MCF 10A (cell line): ENCODE data around the gene CAST. TPM values are rescaled to one million over a fixed set of nuclear protein-coding genes. Genes with fewer than 3 reads are reported as not detected.

Experiments
- BruUV-seq: library from RNA; stranded (reverse); fragments of 400-500 nt; replicated peaks from 2 replicates; lab custom pipeline; 2021; lab: Mats Ljungman, UMichigan
- CTCF ChIA-PET: fragments of 300-600 bp; sonication (Branson Sonifier 250); formaldehyde crosslinking; extraction: SDS; loops from one replicate; lab custom pipeline; 2021; ENCODE audit warnings: antibody characterized with exemption, inconsistent platforms; lab: Yijun Ruan, JAX
- POLR2A ChIA-PET: fragments of 300-600, 350-650 bp; sonication (Branson Sonifier 250); formaldehyde crosslinking; extraction: SDS; loops from one replicate; lab custom pipeline; 2020; ENCODE audit warnings: antibody characterized with exemption, inconsistent platforms; lab: Yijun Ruan, JAX
- DNase-seq: peaks from one replicate; pipeline ENCODE4 v3.0.0-alpha.2; 2018; ENCODE audit not compliant: unreplicated experiment
- H3K27ac Mint-ChIP-seq: one replicate; pipeline ENCODE4 v1.8.0; 2022; ENCODE audit warnings: mild to moderate bottlenecking, low read depth, mixed read lengths; ENCODE audit not compliant: unreplicated experiment
- H3K27me3 Mint-ChIP-seq: one replicate; pipeline ENCODE4 v1.8.0; 2022; ENCODE audit warnings: mixed read lengths; ENCODE audit not compliant: insufficient read depth, unreplicated experiment
- H3K36me3 Mint-ChIP-seq: one replicate; pipeline ENCODE4 v1.8.0; 2022; ENCODE audit warnings: mild to moderate bottlenecking, moderate library complexity, mixed read lengths; ENCODE audit not compliant: insufficient read depth, unreplicated experiment
- H3K4me1 Mint-ChIP-seq: one replicate; pipeline ENCODE4 v1.8.0; 2022; ENCODE audit warnings: mixed read lengths; ENCODE audit not compliant: insufficient read depth, unreplicated experiment
- H3K4me3 Mint-ChIP-seq: one replicate; pipeline ENCODE4 v1.8.0; 2022; ENCODE audit warnings: mild to moderate bottlenecking, moderate library complexity, mixed read lengths; ENCODE audit not compliant: unreplicated experiment
- H3K9me3 Mint-ChIP-seq: one replicate; pipeline ENCODE4 v1.8.0; 2022; ENCODE audit warnings: mixed read lengths; ENCODE audit not compliant: unreplicated experiment
- intact Hi-C: fragments of 100-400 bp; cut with micrococcal nuclease; formaldehyde crosslinking; loops from 2 replicates; pipeline ENCODE4 v1.14.1; 2022
- total RNA-seq: library from RNA; stranded (reverse); gene quantifications from 2 replicates; pipeline ENCODE4 v1.2.3, GENCODE V29; 2022
- TF ChIP-seq, protein P1 (sequence below): fragments of 200-600 bp; IDR thresholded peaks from one replicate; pipeline ENCODE4 v1.8.0; 2022; ENCODE audit warnings: antibody characterized with exemption, mild to moderate bottlenecking; ENCODE audit not compliant: unreplicated experiment

The CAST gene
- total RNA-seq, 1 experiment from 2014 or later, result 351 TPM

DNA sequence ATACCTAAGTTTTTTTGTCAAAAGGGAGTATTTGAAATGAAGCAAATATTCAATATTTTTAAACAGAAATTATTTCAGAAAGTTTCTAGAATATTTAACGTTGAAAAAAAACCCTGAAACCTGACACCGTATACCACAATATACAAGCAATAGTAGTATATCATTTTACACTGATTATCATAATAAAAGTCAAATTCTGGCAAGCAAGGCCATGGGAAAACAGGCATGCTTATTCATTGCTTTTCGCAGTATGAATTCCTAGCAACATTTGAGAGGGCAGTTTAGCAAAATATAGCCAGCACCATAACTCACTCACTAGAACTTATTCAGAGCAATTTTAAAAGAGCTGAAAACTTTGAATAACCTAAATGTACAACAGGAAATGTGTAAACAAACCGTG lies 99.4 kb downstream of the CAST start:
- Mint-ChIP-seq H3K27me3 (no peaks in the 10 kb centered on the region), H3K4me3 (no peak overlapping the region), H3K4me1 (no peaks in the 10 kb centered on the region), H3K9me3 (no peaks in the 10 kb centered on the region), H3K27ac (no peak overlapping the region), H3K36me3 (peaks cover 89% of the 10 kb centered on the region)
- DNase-seq, result no peak
- CTCF ChIA-PET, result interaction anchor here (1.0 to 5.4 kb wide), 3 partner anchors 10 to 73 kb away, joined by 3 to 41 read pairs (median 11); no protein-coding TSS in a partner anchor
- no TSS peak for BruUV-seq
- POLR2A ChIA-PET, result no interaction called here
- TF ChIP-seq, protein P1, sequence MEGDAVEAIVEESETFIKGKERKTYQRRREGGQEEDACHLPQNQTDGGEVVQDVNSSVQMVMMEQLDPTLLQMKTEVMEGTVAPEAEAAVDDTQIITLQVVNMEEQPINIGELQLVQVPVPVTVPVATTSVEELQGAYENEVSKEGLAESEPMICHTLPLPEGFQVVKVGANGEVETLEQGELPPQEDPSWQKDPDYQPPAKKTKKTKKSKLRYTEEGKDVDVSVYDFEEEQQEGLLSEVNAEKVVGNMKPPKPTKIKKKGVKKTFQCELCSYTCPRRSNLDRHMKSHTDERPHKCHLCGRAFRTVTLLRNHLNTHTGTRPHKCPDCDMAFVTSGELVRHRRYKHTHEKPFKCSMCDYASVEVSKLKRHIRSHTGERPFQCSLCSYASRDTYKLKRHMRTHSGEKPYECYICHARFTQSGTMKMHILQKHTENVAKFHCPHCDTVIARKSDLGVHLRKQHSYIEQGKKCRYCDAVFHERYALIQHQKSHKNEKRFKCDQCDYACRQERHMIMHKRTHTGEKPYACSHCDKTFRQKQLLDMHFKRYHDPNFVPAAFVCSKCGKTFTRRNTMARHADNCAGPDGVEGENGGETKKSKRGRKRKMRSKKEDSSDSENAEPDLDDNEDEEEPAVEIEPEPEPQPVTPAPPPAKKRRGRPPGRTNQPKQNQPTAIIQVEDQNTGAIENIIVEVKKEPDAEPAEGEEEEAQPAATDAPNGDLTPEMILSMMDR, result no peak
- intact Hi-C loops, result no loop called here

DNA sequence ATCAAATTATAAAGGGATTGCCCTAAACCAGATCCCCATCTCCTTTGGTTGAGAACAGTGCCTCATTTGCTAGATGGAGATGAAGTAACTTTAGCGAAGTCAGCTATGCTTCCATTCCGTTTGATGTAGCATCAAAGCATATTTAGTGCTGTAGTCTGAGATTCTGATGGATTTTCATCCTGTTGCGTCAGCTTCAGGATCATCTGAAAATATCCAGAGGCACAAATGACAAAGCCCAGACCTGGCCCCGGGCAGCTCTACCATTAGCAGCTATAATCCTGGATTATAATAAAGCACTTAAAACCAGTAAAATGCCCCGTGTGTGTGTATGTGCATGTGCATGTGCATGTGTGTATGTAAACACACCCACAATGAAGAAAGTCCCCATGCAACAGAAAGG lies 100.8 kb downstream of the CAST start:
- Mint-ChIP-seq H3K27me3 (no peaks in the 10 kb centered on the region), H3K27ac (no peak overlapping the region), H3K4me3 (no peak overlapping the region), H3K4me1 (no peaks in the 10 kb centered on the region), H3K36me3 (peaks cover 89% of the 10 kb centered on the region), H3K9me3 (no peaks in the 10 kb centered on the region)
- POLR2A ChIA-PET, result interaction anchor here (1.6 kb wide), 1 partner anchor 9 kb away, joined by 4 read pairs; no protein-coding TSS in a partner anchor
- CTCF ChIA-PET, result interaction anchor here (0.7 to 5.4 kb wide), 7 partner anchors 10 to 899 kb away, joined by 3 to 41 read pairs (median 4); no protein-coding TSS in a partner anchor
- BruUV-seq, result no TSS peak
- no peak for DNase-seq
- intact Hi-C loops, result no loop called here
- TF ChIP-seq, protein P1, result no peak

DNA sequence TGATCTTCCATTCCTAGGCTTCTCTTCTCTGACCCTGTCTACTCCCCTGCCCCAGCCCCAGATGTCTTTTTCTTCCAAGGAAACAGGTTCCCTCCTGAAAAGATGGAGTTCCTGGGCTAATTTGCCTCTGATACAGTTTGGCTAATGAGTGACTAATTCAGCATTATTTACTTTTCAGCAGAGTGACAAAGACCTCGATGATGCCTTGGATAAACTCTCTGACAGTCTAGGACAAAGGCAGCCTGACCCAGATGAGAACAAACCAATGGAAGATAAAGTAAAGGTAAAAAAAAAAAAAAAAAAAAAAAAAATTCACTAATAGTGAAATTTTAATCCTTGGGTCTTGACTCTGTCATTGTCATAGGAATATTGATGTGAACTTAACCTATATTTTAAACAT lies 102.9 kb downstream of the CAST start:
- TF ChIP-seq, protein P1, result no peak
- Mint-ChIP-seq H3K27me3 (no peaks in the 10 kb centered on the region), H3K4me1 (no peaks in the 10 kb centered on the region), H3K27ac (no peak overlapping the region), H3K4me3 (no peak overlapping the region), H3K36me3 (peaks cover 93% of the 10 kb centered on the region), H3K9me3 (no peaks in the 10 kb centered on the region)
- intact Hi-C loops, result no loop called here
- BruUV-seq, result no TSS peak
- POLR2A ChIA-PET, result no interaction called here
- CTCF ChIA-PET, result interaction anchor here (0.9 to 5.4 kb wide), 5 partner anchors 12 to 399 kb away, joined by 3 to 41 read pairs (median 3); partner anchors contain the start of genes ERAP1 and LIX1
- DNase-seq, result no peak

DNA sequence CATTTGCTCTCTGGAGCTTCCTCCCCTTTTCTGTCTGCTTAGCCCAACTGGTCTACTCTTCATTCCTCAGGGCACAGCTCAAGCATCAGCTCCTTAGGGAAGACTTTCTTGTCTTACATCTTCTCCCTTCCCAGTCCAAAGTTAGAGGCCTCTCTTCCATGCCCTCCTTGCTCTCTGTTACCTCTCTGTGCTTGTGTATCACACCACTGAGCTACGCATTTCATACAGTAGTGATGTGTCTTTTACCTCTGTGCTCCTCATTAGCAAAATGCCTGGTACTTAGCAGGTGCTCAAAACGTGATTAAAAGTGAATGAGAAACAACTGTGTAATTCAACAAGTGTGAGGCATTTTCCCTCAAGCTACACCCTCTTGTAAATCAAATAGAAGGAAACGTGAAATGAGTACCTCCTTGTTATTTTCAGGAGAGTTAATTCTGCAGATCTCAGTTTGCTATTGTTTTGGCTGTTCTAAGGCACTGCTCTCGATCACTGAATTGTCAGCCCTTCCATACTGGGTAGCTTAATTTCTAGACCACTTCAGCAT lies 106.6 kb downstream of the CAST start:
- H3K4me1 Mint-ChIP-seq, result no peaks in the 10 kb centered on the region
- no peaks in the 10 kb centered on the region for H3K27me3 Mint-ChIP-seq
- BruUV-seq, result no TSS peak
- H3K4me3 Mint-ChIP-seq, result no peak overlapping the region
- no peaks in the 10 kb centered on the region for H3K9me3 Mint-ChIP-seq
- peaks cover 91% of the 10 kb centered on the region for H3K36me3 Mint-ChIP-seq
- DNase-seq, result no peak
- ChIA-PET CTCF (interaction anchor here (0.8 to 4.3 kb wide), 4 partner anchors 11 to 88 kb away, joined by 3 to 22 read pairs (median 6); no protein-coding TSS in a partner anchor), POLR2A (interaction anchor here (1.5 kb wide), 1 partner anchor 14 kb away, joined by 4 read pairs; no protein-coding TSS in a partner anchor)
- intact Hi-C loops, result no loop called here
- TF ChIP-seq, protein P1, result no peak
- peak overlapping the region; percentile 11 for H3K27ac Mint-ChIP-seq
